Duodenal mucosa (tissue), 2 donors: Measurements from ENCODE around the gene EMC10.

Experiments
- H3K27ac ChIP-seq: one replicate; pipeline ENCODE4 v1.7.0; 2013; ENCODE audit warnings: low read depth, low read length
- H3K27me3 ChIP-seq, 2 donors: one replicate each; pipeline ENCODE4 v1.7.0; 2013; ENCODE audit warnings: low read length in 2 of 2, control low read depth in 1 of 2; ENCODE audit not compliant: insufficient read depth in 2 of 2, control insufficient read depth in 1 of 2
- H3K36me3 ChIP-seq, 2 donors: one replicate each; pipeline ENCODE4 v1.7.0; 2013; ENCODE audit warnings: low read length in 2 of 2, control low read depth in 1 of 2; ENCODE audit not compliant: insufficient read depth in 2 of 2, control insufficient read depth in 1 of 2
- H3K4me1 ChIP-seq, 2 donors: one replicate each; pipeline ENCODE4 v1.7.0; 2013; ENCODE audit warnings: low read length in 2 of 2, control low read depth in 1 of 2; ENCODE audit not compliant: insufficient read depth in 2 of 2, control insufficient read depth in 1 of 2
- H3K4me3 ChIP-seq, 2 donors: one replicate each; pipeline ENCODE4 v1.7.0; 2013; ENCODE audit warnings: low read length in 2 of 2, low read depth in 1 of 2
- H3K9ac ChIP-seq, 2 donors: one replicate each; pipeline ENCODE4 v1.7.0; 2013; ENCODE audit warnings: low read length in 2 of 2, low read depth in 1 of 2
- H3K9me3 ChIP-seq, 2 donors: one replicate each; pipeline ENCODE4 v1.7.0; 2013; ENCODE audit warnings: low read length in 2 of 2, control low read depth in 1 of 2; ENCODE audit not compliant: control insufficient read depth in 1 of 2

EMC10 gene

GRCh38 chr19:50476224-50476906 lies at the start of gene EMC10, which contains the start of gene GARIN5A:
TSS of gene EMC10 (plus strand) at chr19:50476507. CDS start at chr19:50476545, 38 bp downstream.
TSS of gene GARIN5A (minus strand) at chr19:50476848. CDS start at chr19:50476388, 460 bp downstream.
- H3K4me3 ChIP-seq = peak within 1 kb of the TSS; percentile 78 to 95
- peak within 1 kb of the TSS; percentile 74 to 84 for H3K9ac ChIP-seq
- peaks cover 20 to 32% of the 10 kb centered on the region in 2 donors for H3K36me3 ChIP-seq
- no peaks in the 10 kb centered on the region for H3K27me3 ChIP-seq
- H3K27ac ChIP-seq = peak within 1 kb of the TSS; percentile 79
- H3K9me3 ChIP-seq = no peaks in the 10 kb centered on the region
- H3K4me1 ChIP-seq = peaks cover 7 to 8% of the 10 kb centered on the region in 2 donors

DNA sequence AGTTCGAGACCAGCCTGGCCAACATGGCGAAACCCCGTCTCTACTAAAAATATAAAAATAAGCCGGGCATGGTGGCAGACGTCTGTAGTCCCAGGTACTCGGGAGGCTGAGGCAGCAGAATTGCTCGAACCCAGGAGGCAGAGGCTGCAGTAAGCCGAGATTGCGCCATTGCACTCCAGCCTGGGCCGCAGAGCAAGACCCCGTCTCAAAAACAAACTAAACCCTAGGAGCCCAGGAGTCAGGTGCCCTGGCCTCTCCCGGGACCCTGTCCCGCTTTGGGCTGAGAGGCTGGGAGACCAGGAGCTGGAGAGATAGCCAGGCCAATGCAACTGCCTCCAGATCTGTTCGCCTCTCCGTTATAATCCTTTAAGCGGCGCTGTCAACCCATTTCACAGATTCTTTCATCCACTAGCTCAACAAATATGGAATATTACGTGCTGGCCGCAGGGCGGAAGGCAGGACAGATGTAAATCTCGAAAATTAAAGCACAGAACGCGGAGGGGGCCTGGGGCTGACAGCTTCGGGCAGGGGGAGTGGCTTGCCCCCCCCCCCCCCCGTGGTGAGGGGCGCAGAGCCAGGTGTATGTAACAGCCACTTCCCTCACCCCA lies 48.9 kb upstream of the EMC10 start:
- H3K27ac ChIP-seq = no peak overlapping the region
- H3K9me3 ChIP-seq = no peaks in the 10 kb centered on the region
- peak overlapping the region; percentile 45 to 52 for H3K4me3 ChIP-seq
- peaks cover 6 to 7% of the 10 kb centered on the region in 2 donors for H3K27me3 ChIP-seq
- no peaks in the 10 kb centered on the region for H3K36me3 ChIP-seq
- peaks cover 7 to 16% of the 10 kb centered on the region in 2 donors for H3K4me1 ChIP-seq
- peak overlapping the region in 1 of 2 donors; percentile 25 for H3K9ac ChIP-seq

DNA sequence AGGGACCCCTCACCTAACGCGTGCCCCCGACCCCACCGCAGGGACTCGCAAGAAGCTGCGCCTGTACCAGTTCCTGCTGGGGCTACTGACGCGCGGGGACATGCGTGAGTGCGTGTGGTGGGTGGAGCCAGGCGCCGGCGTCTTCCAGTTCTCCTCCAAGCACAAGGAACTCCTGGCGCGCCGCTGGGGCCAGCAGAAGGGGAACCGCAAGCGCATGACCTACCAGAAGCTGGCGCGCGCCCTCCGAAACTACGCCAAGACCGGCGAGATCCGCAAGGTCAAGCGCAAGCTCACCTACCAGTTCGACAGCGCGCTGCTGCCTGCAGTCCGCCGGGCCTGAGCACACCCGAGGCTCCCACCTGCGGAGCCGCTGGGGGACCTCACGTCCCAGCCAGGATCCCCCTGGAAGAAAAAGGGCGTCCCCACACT lies 48.3 kb upstream of the EMC10 start:
- no peaks in the 10 kb centered on the region for H3K9me3 ChIP-seq
- H3K27me3 ChIP-seq = peaks cover 7 to 11% of the 10 kb centered on the region in 2 donors
- H3K4me3 ChIP-seq = peak overlapping the region; percentile 45 to 52
- peaks cover 9 to 17% of the 10 kb centered on the region in 2 donors for H3K4me1 ChIP-seq
- H3K9ac ChIP-seq = peak overlapping the region; percentile 25 to 43
- no peak overlapping the region for H3K27ac ChIP-seq
- no peaks in the 10 kb centered on the region for H3K36me3 ChIP-seq

- Histone ChIP-seq H3K4me1 (peaks cover 9 to 13% of the 10 kb centered on the region in 2 donors), H3K4me3 (no peak overlapping the region), H3K27me3 (peaks cover 7 to 11% of the 10 kb centered on the region in 2 donors), H3K9ac (no peak overlapping the region), H3K27ac (no peak overlapping the region), H3K9me3 (no peaks in the 10 kb centered on the region), H3K36me3 (no peaks in the 10 kb centered on the region)
These were observed 47.4 kb upstream of the EMC10 start for GRCh38 chr19:50428772-50429463.

DNA sequence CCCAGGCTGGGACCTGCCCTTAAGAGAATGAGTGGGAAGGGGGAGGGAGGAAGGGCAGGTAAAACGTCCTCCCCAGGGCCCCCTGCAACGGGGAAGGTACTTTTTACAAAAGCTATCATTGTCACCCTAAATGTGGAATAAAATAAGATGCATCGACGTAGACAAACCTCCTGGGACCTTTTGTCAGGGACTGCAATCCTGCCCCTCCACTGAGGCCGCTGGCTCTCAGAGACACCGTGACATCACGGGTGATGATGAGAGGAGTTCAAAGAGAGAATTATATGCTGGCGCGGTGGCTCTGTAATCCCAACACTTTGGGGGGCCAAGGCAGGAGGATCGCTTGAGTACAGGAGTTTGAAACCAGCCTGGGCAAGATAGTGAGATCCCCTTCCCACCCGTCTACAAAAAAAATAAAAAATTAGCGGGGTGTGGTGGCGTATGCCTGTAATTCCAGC lies 45.4 kb upstream of the EMC10 start:
- peak overlapping the region; percentile 77 to 81 for H3K4me3 ChIP-seq
- no peak overlapping the region for H3K27ac ChIP-seq
- peaks cover 9 to 13% of the 10 kb centered on the region in 2 donors for H3K4me1 ChIP-seq
- H3K9ac ChIP-seq = peak overlapping the region; percentile 30 to 66
- no peaks in the 10 kb centered on the region for H3K9me3 ChIP-seq
- peaks cover 7 to 11% of the 10 kb centered on the region in 2 donors for H3K27me3 ChIP-seq
- no peaks in the 10 kb centered on the region for H3K36me3 ChIP-seq

- Histone ChIP-seq H3K27ac (no peak overlapping the region), H3K36me3 (no peaks in the 10 kb centered on the region), H3K27me3 (peaks cover 7 to 11% of the 10 kb centered on the region in 2 donors), H3K4me1 (peaks cover 9 to 13% of the 10 kb centered on the region in 2 donors), H3K9me3 (no peaks in the 10 kb centered on the region), H3K9ac (peak overlapping the region; percentile 30 to 66), H3K4me3 (peak overlapping the region; percentile 77 to 81)
These were observed 44.7 kb upstream of the EMC10 start for GRCh38 chr19:50431343-50432220.

- peak within 1 kb of the TSS; percentile 77 to 81 for H3K4me3 ChIP-seq
- H3K27me3 ChIP-seq = peaks cover 7 to 11% of the 10 kb centered on the region in 2 donors
- no peak within 1 kb of the TSS for H3K27ac ChIP-seq
These were observed 43.9 kb upstream of the EMC10 start, which contains the start of gene MYBPC2 for GRCh38 chr19:50432221-50433028. TSS of gene MYBPC2 (plus strand) at chr19:50432892. CDS start at chr19:50432954, 62 bp downstream.

DNA sequence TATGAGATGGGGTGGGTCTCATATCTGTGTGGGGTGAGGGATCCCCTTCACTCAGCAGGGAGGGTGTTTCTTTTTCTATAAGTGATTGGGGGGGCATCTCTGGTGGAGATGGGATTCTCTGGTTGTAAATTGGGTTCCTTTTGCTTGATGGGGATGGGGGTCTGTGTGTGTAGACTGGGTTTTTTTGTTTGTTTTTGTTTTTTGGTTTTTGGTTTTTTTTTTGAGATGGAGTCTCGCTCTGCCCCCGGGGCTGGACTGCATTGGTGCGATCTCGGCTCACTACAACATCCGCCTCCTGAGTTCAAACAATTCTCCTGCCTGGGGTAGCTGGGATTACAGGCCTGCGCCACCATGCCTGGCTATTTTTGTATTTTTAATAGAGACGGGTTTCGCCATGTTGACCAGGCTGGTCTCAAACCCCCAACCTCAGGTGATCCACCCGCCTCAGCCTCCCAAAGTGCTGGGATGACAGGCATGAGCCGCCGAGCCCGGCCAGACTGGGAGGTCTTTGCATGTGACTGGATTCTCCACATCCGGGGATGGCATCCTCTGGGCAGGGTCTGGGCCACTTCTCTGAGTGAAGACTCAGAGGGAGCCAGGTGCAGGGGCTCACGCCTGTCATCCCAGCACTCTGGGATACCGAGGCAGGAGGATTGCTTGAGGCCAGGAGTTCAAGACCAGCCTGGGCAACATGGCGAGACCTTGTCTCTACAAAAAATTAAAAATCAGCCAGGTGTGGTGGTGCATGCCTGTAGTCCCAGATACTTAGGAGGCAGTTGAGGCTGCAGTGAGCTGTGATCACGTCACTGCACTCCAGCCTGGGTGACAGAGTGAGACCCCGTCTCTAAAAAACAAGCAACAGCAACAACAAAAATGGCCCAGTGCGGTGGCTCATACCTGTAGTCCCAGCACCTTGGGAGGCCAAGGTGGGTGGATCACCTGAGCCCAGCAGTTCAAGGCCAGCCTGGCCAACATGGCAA lies 42.8 kb upstream of the EMC10 start:
- Histone ChIP-seq H3K4me1 (peaks cover 5 to 13% of the 10 kb centered on the region in 2 donors), H3K36me3 (no peaks in the 10 kb centered on the region), H3K4me3 (no peak overlapping the region), H3K9me3 (no peaks in the 10 kb centered on the region), H3K27ac (no peak overlapping the region), H3K27me3 (peaks cover 4 to 11% of the 10 kb centered on the region in 2 donors), H3K9ac (no peak overlapping the region)

More at GRCh38 chr19:50432221-50433028, 43.9 kb upstream of the EMC10 start, which contains the start of gene MYBPC2:
- no peaks in the 10 kb centered on the region for H3K9me3 ChIP-seq
- peaks cover 9 to 13% of the 10 kb centered on the region in 2 donors for H3K4me1 ChIP-seq
- peak within 1 kb of the TSS; percentile 42 to 66 for H3K9ac ChIP-seq
- H3K36me3 ChIP-seq = no peaks in the 10 kb centered on the region
